Measurements from ENCODE around the gene PEAR1.

Gene PEAR1

DNA sequence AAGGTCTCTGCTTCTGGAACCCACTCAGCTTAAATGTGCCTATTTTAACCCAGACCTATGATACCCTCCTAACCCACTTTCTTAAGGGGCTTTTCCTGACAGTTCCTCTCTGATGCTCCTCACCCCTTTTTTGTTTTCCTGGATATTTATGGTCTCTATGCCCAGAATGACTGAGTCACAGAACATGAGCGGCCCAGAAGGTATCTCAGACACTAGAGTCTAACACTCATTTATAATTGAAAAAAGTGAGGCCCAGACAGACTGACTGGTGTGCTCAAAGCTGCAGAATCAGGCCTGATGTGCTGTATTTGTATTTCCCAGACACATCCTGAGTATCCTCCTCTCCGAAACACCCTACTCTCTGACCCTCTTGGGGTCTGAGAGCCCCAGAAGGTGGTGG is 70.9 kb downstream of the PEAR1 start:
- Histone ChIP-seq H3K27me3 (ENCODE audit: insufficient read depth, low read depth, severe bottlenecking) (no peaks in the 10 kb centered on the region), H3K27ac (no peak overlapping the region), H3K4me3 (ENCODE audit: low read depth, low read length) (no peak overlapping the region), H3K9me3 (ENCODE audit: severe bottlenecking) (no peaks in the 10 kb centered on the region), H3K36me3 (peaks cover 65% of the 10 kb centered on the region)
- no peak for DNase-seq
- TF ChIP-seq, protein P1, sequence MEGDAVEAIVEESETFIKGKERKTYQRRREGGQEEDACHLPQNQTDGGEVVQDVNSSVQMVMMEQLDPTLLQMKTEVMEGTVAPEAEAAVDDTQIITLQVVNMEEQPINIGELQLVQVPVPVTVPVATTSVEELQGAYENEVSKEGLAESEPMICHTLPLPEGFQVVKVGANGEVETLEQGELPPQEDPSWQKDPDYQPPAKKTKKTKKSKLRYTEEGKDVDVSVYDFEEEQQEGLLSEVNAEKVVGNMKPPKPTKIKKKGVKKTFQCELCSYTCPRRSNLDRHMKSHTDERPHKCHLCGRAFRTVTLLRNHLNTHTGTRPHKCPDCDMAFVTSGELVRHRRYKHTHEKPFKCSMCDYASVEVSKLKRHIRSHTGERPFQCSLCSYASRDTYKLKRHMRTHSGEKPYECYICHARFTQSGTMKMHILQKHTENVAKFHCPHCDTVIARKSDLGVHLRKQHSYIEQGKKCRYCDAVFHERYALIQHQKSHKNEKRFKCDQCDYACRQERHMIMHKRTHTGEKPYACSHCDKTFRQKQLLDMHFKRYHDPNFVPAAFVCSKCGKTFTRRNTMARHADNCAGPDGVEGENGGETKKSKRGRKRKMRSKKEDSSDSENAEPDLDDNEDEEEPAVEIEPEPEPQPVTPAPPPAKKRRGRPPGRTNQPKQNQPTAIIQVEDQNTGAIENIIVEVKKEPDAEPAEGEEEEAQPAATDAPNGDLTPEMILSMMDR (IDR thresholded peaks at IDR 0.05; ENCODE audit: low read depth, low read length): no peak
